ENCODE data around the gene RFLNA. TPM values are rescaled to one million over a fixed set of nuclear protein-coding genes. Genes with fewer than 3 reads are reported as not detected.

Gene RFLNA
- total RNA-seq, result not detected

DNA sequence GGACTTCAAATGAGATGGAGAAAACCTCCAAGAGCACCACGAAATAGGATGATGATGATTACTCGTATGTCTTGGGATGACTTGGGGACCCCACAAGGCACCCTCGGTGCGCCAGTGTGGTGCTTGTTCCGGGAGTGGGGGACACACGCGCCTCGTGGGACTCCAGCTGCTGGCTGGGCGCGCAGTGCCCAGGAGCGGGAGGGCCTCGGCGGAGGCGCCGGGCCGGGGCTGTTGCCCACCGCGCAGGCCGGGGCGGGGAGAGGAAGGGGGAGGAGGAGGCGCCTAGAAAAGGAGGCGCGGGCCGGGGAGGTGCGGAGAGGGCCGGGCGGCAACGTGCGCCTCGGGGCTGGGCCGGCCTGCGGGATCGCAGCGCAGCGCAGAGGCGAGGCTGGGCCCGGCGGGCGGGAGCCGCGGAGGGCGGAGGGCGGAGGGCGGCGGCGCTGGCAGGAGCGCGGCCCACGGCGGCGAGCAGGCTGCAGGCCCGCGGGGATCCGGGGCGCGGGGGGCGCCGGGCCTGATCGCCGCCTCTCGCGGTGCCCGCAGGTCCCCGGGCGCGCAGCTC is at the start of gene RFLNA:
Gene RFLNA, plus strand, starts transcription at position 314 of the 562 bp plus-strand sequence. CDS start 337 bp downstream, outside the sequence.
- H3K4me1 Mint-ChIP-seq, result peaks cover 3% of the 10 kb centered on the region
- DNase-seq, result peak; percentile 7
- H3K36me3 Mint-ChIP-seq, result no peaks in the 10 kb centered on the region
- peak within 1 kb of the TSS; percentile 56 for H3K4me3 Mint-ChIP-seq
- H3K27me3 Mint-ChIP-seq, result peaks cover 35% of the 10 kb centered on the region
- no peak within 1 kb of the TSS for H3K27ac Mint-ChIP-seq
- no peaks in the 10 kb centered on the region for H3K9me3 Mint-ChIP-seq

DNA sequence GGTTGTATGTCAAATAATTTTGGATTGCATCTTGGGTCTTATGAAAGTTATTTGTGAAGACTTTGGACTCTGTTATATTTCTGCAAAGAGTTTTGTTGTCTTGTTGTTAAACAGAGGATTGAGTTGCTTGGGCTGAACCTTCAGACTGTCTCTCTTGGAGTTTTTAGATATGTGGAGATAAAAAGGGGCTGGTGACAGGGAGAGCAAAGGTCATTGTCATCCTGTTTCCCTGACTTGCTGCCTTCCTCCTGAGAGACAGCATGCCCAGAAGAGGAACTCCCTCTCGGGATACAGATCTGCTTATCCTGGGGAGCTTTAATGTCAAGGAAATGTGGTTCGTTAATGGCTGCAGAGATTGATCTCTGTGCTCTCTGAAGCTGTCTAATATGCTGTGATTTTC is 47.6 kb upstream of the RFLNA start:
- no peaks in the 10 kb centered on the region for H3K4me1 Mint-ChIP-seq
- peaks cover 11% of the 10 kb centered on the region for H3K27me3 Mint-ChIP-seq
- no peak overlapping the region for H3K4me3 Mint-ChIP-seq
- H3K9me3 Mint-ChIP-seq, result peaks cover 9% of the 10 kb centered on the region
- H3K27ac Mint-ChIP-seq, result no peak overlapping the region
- peaks cover 2% of the 10 kb centered on the region for H3K36me3 Mint-ChIP-seq
- no peak for DNase-seq

GRCh38 chr12:124248941-124249825 is 45.7 kb upstream of the RFLNA start:
- Mint-ChIP-seq H3K4me3 (no peak overlapping the region), H3K36me3 (peaks cover 2% of the 10 kb centered on the region), H3K9me3 (peaks cover 6% of the 10 kb centered on the region), H3K27me3 (peaks cover 11% of the 10 kb centered on the region), H3K27ac (no peak overlapping the region), H3K4me1 (no peaks in the 10 kb centered on the region)
- DNase-seq, result no peak

DNA sequence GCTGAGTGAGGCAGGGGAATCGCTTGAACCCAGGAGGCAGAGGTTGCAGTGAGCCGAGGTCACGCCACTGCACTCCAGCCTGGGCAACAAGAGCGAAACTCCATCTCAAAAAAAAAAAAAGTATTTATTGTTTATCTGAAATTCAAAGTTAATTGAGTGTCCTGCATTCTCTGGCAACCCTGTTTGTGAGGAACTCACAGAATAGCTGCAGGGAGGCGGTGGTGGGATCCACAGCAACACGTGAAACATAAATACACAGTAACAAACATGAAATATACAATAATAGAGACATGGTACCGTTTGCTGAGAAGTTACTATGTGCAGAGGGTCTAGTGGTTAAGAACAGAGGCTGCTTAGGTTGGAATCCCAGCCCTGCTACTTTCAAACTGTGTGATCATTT is 43.7 kb upstream of the RFLNA start:
- DNase-seq, result no peak
- Mint-ChIP-seq H3K36me3 (no peaks in the 10 kb centered on the region), H3K4me1 (no peaks in the 10 kb centered on the region), H3K9me3 (peaks cover 4% of the 10 kb centered on the region), H3K27ac (no peak overlapping the region), H3K4me3 (no peak overlapping the region), H3K27me3 (peaks cover 5% of the 10 kb centered on the region)

- H3K4me1 Mint-ChIP-seq, result no peaks in the 10 kb centered on the region
- no peak for DNase-seq
- H3K36me3 Mint-ChIP-seq, result no peaks in the 10 kb centered on the region
- H3K4me3 Mint-ChIP-seq, result no peak overlapping the region
- peaks cover 6% of the 10 kb centered on the region for H3K27me3 Mint-ChIP-seq
- H3K9me3 Mint-ChIP-seq, result no peaks in the 10 kb centered on the region
- no peak overlapping the region for H3K27ac Mint-ChIP-seq
Measured at GRCh38 chr12:124252964-124253363, 41.9 kb upstream of the RFLNA start.

DNA sequence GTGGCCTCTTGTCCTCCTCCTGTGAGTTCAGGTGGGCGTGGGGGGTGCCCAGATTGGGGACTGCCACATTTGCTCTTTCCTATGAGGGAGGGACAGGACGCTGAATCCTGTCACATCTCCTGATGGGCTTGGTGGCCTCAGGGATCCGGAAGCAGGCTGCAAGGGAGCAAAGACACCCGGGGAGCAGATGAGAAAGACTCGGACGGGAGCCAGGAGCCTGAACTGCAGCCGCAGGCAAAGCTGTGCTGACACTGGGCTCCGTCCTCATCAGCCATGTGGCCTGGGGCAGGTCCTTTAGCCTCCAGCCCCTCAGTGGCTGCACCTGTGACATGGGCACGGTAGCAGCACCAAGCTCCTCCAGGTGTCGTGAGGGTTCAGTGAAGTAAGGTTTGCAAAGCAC is 40.8 kb upstream of the RFLNA start:
- no peaks in the 10 kb centered on the region for H3K36me3 Mint-ChIP-seq
- no peak overlapping the region for H3K27ac Mint-ChIP-seq
- no peaks in the 10 kb centered on the region for H3K4me1 Mint-ChIP-seq
- no peak overlapping the region for H3K4me3 Mint-ChIP-seq
- no peak for DNase-seq
- H3K9me3 Mint-ChIP-seq, result no peaks in the 10 kb centered on the region
- peaks cover 16% of the 10 kb centered on the region for H3K27me3 Mint-ChIP-seq

GRCh38 chr12:124259154-124260066 is 35.5 kb upstream of the RFLNA start:
- no peak overlapping the region for H3K4me3 Mint-ChIP-seq
- DNase-seq, result no peak
- H3K27me3 Mint-ChIP-seq, result peaks cover 47% of the 10 kb centered on the region
- peaks cover 2% of the 10 kb centered on the region for H3K4me1 Mint-ChIP-seq
- H3K9me3 Mint-ChIP-seq, result no peaks in the 10 kb centered on the region
- no peak overlapping the region for H3K27ac Mint-ChIP-seq
- no peaks in the 10 kb centered on the region for H3K36me3 Mint-ChIP-seq

DNA sequence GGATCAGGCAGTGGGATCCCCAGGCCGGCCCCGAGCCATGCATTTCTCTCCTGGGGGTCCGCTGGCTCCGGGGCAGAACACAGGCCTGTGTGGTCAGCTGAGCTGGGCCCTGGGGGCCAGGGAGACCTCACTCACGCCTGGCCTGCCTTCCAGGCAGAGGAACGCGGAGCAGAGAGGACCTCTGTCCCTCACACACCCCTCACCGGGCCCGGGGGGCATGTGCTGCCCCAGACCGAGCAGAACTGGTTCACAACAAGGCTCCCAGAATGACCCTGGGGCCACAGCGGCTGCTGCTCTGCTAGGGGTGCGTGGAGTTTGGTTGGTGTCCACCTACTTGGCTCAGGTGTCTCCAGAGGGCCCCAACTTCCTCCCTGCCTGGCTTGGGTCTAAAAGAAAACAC is 33.0 kb upstream of the RFLNA start:
- Mint-ChIP-seq H3K36me3 (no peaks in the 10 kb centered on the region), H3K9me3 (no peaks in the 10 kb centered on the region), H3K4me1 (peaks cover 2% of the 10 kb centered on the region), H3K27me3 (peaks cover 47% of the 10 kb centered on the region), H3K27ac (no peak overlapping the region), H3K4me3 (no peak overlapping the region)
- no peak for DNase-seq

DNA sequence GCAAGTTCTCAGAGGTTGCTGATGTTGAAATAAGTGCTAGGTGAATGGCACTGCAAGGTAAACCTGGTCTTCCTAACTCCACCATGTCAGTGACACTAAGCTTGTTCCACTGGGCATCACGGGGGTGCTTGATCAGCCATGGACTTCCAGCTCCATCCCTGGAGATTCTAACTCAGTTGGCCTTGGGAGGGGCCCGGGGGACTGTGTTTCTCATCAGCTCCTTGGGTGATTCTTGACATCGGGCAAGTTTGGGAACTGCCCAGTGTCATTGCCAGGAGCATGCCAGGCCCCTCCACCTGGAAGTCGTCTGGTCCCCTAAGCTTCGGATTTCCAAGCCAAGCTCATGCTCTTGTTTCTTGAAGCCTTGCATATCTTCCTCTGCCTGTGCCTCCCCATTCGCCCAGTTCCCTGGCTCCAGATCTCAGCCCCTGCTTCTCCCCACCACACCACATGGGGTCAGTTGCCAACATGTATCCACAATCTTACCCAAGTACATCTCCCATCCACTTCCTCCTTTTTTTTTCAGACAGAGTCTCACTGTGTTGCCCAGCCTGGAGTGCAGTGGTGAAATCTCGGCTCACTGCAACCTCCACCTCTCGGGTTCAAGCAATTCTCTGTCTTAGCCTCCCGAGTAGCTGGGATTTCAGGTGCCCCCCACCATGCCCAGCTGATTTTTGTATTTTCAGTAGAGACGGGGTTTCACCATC is 30.7 kb upstream of the RFLNA start:
- Mint-ChIP-seq H3K9me3 (no peaks in the 10 kb centered on the region), H3K27ac (no peak overlapping the region), H3K4me3 (no peak overlapping the region), H3K4me1 (peaks cover 2% of the 10 kb centered on the region), H3K27me3 (peaks cover 29% of the 10 kb centered on the region), H3K36me3 (no peaks in the 10 kb centered on the region)
- DNase-seq, result no peak

DNA sequence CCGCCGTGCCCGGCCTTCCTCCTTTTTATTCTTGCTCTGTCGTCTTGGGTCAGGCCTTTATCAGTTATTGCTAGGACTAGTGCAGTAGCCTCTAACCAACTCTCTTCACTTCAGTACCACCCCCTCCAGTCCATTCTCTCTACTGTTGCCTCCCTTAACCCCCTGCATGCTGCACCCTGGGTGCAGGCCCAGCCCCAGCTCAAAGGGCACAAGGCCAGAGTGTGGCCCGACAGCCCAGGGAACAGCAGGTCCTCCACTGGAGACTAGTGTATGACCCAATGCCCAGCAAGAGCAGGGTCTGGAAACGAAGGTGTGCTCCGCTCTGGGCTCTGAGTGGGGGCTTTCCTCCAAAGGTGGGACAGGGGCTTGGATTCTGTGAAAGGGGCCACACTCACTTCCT is 30.0 kb upstream of the RFLNA start:
- Mint-ChIP-seq H3K4me3 (no peak overlapping the region), H3K27ac (no peak overlapping the region), H3K4me1 (no peaks in the 10 kb centered on the region), H3K27me3 (peaks cover 23% of the 10 kb centered on the region), H3K9me3 (no peaks in the 10 kb centered on the region), H3K36me3 (no peaks in the 10 kb centered on the region)
- DNase-seq, result no peak

GRCh38 chr12:124267205-124267778 is 27.6 kb upstream of the RFLNA start:
- Mint-ChIP-seq H3K36me3 (no peaks in the 10 kb centered on the region), H3K9me3 (no peaks in the 10 kb centered on the region), H3K27me3 (peaks cover 8% of the 10 kb centered on the region), H3K4me3 (no peak overlapping the region), H3K27ac (no peak overlapping the region), H3K4me1 (no peaks in the 10 kb centered on the region)
- no peak for DNase-seq

DNA sequence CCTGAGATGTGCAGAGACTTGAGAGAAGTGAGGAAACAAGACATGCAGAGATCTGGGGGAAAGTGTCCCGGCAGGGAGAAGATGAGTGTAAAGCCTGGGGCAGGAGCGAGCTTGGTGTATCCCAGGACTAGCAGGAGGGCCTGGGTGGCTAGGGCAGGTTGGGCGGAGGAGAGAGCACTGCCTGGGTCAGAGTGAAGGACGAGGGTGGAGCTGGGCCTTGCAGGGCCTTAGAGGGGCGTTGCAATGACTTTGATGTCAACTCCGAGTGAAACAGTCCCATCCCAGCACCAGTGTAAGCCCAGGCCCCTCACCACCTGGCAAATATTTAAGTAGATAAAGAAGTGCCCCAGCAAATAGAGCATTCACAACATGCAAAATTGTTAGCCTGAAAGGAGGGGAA is 24.2 kb upstream of the RFLNA start:
- H3K4me3 Mint-ChIP-seq, result no peak overlapping the region
- DNase-seq, result no peak
- H3K4me1 Mint-ChIP-seq, result peaks cover 4% of the 10 kb centered on the region
- no peaks in the 10 kb centered on the region for H3K27me3 Mint-ChIP-seq
- no peaks in the 10 kb centered on the region for H3K36me3 Mint-ChIP-seq
- no peaks in the 10 kb centered on the region for H3K9me3 Mint-ChIP-seq
- no peak overlapping the region for H3K27ac Mint-ChIP-seq

DNA sequence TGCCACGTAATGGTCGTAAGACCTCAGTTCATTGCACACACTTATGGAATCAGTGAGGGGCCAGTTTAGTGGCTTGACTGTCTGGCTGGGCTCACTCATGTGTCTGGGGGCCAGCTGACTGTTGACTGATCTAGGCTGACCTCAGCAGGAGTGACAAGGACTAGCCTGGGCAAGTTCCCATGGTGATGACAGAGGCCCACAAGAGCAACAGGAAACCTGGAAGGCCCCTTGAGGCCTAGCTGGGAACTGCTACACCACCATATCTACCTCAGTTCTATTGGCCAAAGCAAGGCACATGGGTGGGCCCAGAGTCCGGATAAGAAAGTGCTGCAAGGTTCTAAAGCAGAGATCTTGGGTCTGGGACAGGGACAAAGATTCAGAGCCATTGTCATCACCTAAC is 21.3 kb upstream of the RFLNA start:
- Mint-ChIP-seq H3K9me3 (no peaks in the 10 kb centered on the region), H3K27ac (no peak overlapping the region), H3K36me3 (no peaks in the 10 kb centered on the region), H3K4me1 (peaks cover 4% of the 10 kb centered on the region), H3K27me3 (peaks cover 22% of the 10 kb centered on the region), H3K4me3 (no peak overlapping the region)
- DNase-seq, result peak; percentile 29

DNA sequence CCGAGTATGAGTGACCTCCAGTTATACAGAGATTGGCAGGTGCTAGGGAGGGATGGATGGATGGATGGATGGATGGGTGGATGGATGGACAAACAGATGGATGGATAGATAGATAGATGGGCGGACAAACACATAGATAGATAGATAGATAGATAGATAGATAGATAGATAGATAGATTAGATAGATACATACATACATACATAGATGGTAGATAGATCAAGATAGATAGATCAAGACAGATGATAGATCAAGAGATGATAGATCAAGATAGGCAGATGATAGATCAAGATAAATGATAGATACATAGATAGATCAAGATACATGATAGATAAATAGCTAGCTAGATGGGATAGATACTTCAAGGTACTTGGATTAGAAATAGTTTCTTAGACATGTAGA is 18.6 kb upstream of the RFLNA start:
- no peaks in the 10 kb centered on the region for H3K36me3 Mint-ChIP-seq
- DNase-seq, result no peak
- H3K27me3 Mint-ChIP-seq, result peaks cover 34% of the 10 kb centered on the region
- no peak overlapping the region for H3K27ac Mint-ChIP-seq
- H3K4me1 Mint-ChIP-seq, result peaks cover 4% of the 10 kb centered on the region
- H3K9me3 Mint-ChIP-seq, result no peaks in the 10 kb centered on the region
- no peak overlapping the region for H3K4me3 Mint-ChIP-seq
